OCI-LY3 (cell line): ENCODE results near the gene SLC44A1.

Source experiments
- EZH2phosphoT487 ChIP-seq: fragments of 200-600 bp; shearing (Covaris generic); IDR thresholded peaks from 2 replicates; pipeline ENCODE4 v1.6.1; 2018; ENCODE audit warnings: antibody characterized with exemption, mixed run types, low read depth
- TF ChIP-seq, protein P1 (sequence below): fragments of 200-600, 300-600 bp; sonication (generic); IDR thresholded peaks from 2 replicates; pipeline ENCODE4 v1.5.1; 2014; ENCODE audit warnings: antibody characterized with exemption, low read length, low read depth

DNA sequence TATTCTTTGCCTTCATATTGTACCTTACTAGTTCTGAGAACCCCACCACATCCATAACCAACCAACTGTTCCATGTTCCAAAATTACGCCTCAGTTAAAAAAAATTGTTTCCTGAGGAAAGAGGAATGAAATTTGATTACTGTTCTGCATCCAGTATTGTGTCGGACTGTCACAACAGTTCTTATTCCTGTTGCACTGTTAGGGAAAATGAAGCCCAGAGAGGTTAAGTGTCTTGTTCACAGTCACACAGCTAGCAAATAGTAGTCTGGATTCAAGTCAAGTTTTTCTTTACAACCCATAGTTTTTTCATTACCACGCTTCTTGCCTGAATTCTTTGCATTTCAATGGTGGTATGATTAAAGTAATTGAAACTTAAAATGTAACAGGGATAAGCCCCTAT is 207.7 kb downstream of the SLC44A1 start:
- TF ChIP-seq, protein P1, sequence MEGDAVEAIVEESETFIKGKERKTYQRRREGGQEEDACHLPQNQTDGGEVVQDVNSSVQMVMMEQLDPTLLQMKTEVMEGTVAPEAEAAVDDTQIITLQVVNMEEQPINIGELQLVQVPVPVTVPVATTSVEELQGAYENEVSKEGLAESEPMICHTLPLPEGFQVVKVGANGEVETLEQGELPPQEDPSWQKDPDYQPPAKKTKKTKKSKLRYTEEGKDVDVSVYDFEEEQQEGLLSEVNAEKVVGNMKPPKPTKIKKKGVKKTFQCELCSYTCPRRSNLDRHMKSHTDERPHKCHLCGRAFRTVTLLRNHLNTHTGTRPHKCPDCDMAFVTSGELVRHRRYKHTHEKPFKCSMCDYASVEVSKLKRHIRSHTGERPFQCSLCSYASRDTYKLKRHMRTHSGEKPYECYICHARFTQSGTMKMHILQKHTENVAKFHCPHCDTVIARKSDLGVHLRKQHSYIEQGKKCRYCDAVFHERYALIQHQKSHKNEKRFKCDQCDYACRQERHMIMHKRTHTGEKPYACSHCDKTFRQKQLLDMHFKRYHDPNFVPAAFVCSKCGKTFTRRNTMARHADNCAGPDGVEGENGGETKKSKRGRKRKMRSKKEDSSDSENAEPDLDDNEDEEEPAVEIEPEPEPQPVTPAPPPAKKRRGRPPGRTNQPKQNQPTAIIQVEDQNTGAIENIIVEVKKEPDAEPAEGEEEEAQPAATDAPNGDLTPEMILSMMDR, result no peak
- no peak for TF ChIP-seq EZH2phosphoT487
